Neutrophil (primary cell): ENCODE data around the gene TADA1.

ENCODE experiments used
- H3K27ac ChIP-seq: fragments of 200-600 bp; sonication (generic); 2 replicates; pipeline ENCODE4 v1.5.1; 2016; ENCODE audit warnings: mild to moderate bottlenecking, moderate library complexity
- H3K27me3 ChIP-seq: fragments of 200-600 bp; sonication (generic); 2 replicates; pipeline ENCODE4 v1.6.0; 2016; ENCODE audit warnings: mild to moderate bottlenecking
- H3K36me3 ChIP-seq: fragments of 200-600 bp; sonication (generic); 2 replicates; pipeline ENCODE4 v1.5.1; 2017
- H3K4me1 ChIP-seq, 2 experiments: fragments of 200-600 bp in 1 of 2; sonication (generic) in 1 of 2; 1 replicate in 1 of 2; 2 replicates in 1 of 2; pipeline versions ENCODE4 v1.5.1 to v1.6.1; 2013 to 2016; ENCODE audit warnings: low read depth in 1 of 2, low read length in 1 of 2, mild to moderate bottlenecking in 1 of 2, moderate library complexity in 1 of 2; ENCODE audit not compliant: control insufficient read depth in 1 of 2, insufficient read depth in 1 of 2
- H3K4me3 ChIP-seq, 2 experiments: fragments of 200-600 bp in 1 of 2; sonication (generic) in 1 of 2; 1 replicate in 1 of 2; 2 replicates in 1 of 2; pipeline ENCODE4 v1.5.1; 2013 to 2016; ENCODE audit warnings: low read depth in 1 of 2, low read length in 1 of 2, mild to moderate bottlenecking in 1 of 2, moderate library complexity in 1 of 2
- H3K9me3 ChIP-seq: fragments of 200-600 bp; sonication (generic); 2 replicates; pipeline ENCODE4 v1.5.1; 2016
- CTCF ChIP-seq: fragments of 200-600 bp; sonication (generic); IDR thresholded peaks from 2 replicates; pipeline ENCODE4 v1.5.1; 2016; ENCODE audit warnings: antibody characterized with exemption

The TADA1 gene

DNA sequence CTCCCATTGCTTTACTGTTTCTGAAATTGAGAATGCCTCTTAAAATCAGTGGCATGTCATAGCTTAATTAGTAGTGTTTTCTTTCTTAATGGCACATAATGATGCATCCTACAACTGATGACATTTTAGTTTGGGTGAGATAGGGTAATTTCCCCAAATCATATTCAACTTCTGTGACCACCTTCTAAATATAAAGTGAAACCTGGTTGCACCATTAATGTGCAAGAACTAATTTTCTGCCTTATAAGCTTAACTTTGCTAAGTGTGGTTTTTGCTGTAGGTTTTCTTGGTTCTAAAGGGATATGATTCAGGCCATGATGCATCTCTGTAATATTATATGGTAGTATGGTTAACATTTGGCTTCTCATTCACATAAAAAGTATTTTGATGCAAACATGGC, 27.9 kb downstream of the TADA1 start:
- no peaks in the 10 kb centered on the region for H3K27me3 ChIP-seq
- H3K36me3 ChIP-seq = peaks cover 100% of the 10 kb centered on the region
- TF ChIP-seq CTCF = no peak
- H3K4me1 ChIP-seq = peaks cover 0 to 3% of the 10 kb centered on the region in 2 experiments
- H3K9me3 ChIP-seq = no peaks in the 10 kb centered on the region
- no peak overlapping the region for H3K27ac ChIP-seq
- no peak overlapping the region for H3K4me3 ChIP-seq

DNA sequence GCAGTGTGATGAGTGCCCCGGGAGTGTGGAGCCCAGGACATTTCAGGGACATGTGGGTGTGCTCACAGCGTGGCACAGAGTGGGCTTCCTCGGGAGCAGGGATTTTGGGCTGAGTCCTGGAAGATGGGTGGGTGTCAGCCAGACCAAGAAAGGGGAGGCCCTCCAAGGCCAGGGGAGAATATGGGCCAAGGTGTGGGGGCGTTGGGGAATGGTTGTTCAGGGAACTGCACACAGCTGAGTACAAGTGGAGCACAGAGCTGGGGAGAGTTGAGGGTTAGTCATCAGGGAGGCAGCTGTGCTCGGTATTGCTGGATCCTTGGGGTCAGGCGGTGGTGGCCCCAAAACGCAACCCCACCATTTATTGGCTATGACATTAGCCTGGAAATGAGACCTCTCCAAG, 31.3 kb downstream of the TADA1 start:
- peaks cover 68% of the 10 kb centered on the region for H3K36me3 ChIP-seq
- TF ChIP-seq CTCF = no peak
- peaks cover 33 to 37% of the 10 kb centered on the region in 2 experiments for H3K4me1 ChIP-seq
- H3K9me3 ChIP-seq = no peaks in the 10 kb centered on the region
- H3K27me3 ChIP-seq = no peaks in the 10 kb centered on the region
- no peak overlapping the region for H3K4me3 ChIP-seq
- H3K27ac ChIP-seq = no peak overlapping the region

- H3K9me3 ChIP-seq = no peaks in the 10 kb centered on the region
- no peak for TF ChIP-seq CTCF
- H3K27me3 ChIP-seq = no peaks in the 10 kb centered on the region
- peaks cover 36 to 38% of the 10 kb centered on the region in 2 experiments for H3K4me1 ChIP-seq
- H3K36me3 ChIP-seq = peaks cover 60% of the 10 kb centered on the region
- no peak overlapping the region for H3K4me3 ChIP-seq
- no peak overlapping the region for H3K27ac ChIP-seq
These were observed 32.1 kb downstream of the TADA1 start for GRCh38 chr1:166843769-166844596.

- Histone ChIP-seq H3K4me3 (no peak overlapping the region), H3K4me1 (peaks cover 43 to 44% of the 10 kb centered on the region in 2 experiments), H3K27me3 (no peaks in the 10 kb centered on the region), H3K36me3 (peaks cover 53% of the 10 kb centered on the region), H3K27ac (no peak overlapping the region), H3K9me3 (no peaks in the 10 kb centered on the region)
- no peak for TF ChIP-seq CTCF
These were observed 32.7 kb downstream of the TADA1 start for GRCh38 chr1:166843322-166843721.

DNA sequence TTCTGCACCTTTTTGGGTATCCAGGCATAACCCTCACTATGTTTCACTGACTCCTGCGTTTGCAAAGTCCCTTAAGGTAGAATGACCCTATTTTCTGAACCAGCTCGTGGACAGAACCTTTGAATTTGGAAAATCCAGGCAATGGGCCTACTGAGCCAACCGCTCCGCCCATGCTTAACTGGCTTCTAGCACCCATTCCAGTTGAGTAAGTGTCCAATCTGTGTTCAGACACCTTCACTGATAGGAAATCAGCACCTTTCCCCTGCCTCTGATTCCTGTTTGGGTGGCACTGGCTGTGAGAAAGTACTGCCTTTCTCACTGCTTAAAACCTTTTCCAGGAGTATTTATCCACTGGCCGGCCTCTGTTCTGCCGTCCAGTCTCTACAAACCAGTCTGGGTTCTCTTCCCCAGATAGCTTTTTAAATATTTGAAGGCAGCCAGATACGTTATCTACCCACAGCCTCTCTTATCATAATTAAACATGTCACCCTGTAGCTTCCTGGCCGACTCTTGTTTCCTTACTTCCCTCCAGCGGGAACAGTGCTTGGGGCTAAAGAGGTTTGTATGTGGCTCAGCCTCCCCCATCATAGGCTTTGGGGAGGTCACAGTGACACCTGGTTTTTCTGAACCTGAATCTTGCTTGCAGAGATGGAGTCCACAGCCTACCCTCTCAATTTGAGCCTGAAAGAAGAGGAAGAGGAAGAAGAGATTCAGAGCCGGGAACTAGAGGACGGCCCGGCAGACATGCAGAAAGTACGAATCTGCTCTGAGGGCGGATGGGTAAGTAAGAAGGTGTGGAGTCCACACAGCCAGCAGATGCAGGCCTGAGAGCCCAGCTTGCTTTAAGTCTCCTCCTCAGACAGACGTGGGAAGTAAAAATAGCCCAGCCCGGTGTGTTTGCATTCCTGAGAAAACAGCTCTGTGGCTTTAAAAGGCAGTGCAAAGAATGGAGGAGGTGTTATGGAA, 35.5 kb downstream of the TADA1 start:
- no peak for TF ChIP-seq CTCF
- peak overlapping the region; percentile 85 for H3K27ac ChIP-seq
- peak overlapping the region; percentile 58 to 65 for H3K4me3 ChIP-seq
- H3K4me1 ChIP-seq = peaks cover 46% of the 10 kb centered on the region in 2 experiments
- H3K9me3 ChIP-seq = no peaks in the 10 kb centered on the region
- H3K36me3 ChIP-seq = peaks cover 26% of the 10 kb centered on the region
- H3K27me3 ChIP-seq = no peaks in the 10 kb centered on the region
